ENCODE results near the gene VPS36. TPM values are rescaled to one million over a fixed set of nuclear protein-coding genes. Genes with fewer than 3 reads are reported as not detected.

Gene VPS36
- total RNA-seq, 1 experiment from 2014 or later: 34.8 TPM

GRCh38 chr13:52393572-52394357 lies 56.7 kb downstream of the VPS36 start:
- Histone ChIP-seq H3K9me2 (ENCODE audit: insufficient read depth) (no peaks in the 10 kb centered on the region), H3K4me1 (ENCODE audit: control insufficient read depth in 1 of 2, insufficient read depth in 2 of 2, low read length in 2 of 2) (no peaks in the 10 kb centered on the region), H3K27me3 (ENCODE audit: insufficient read depth, low read length) (no peaks in the 10 kb centered on the region), H3K4me2 (ENCODE audit: low read length) (no peak overlapping the region), H4K20me1 (ENCODE audit: insufficient read depth) (no peaks in the 10 kb centered on the region), H3K9me3 (ENCODE audit: control insufficient read depth in 1 of 2, insufficient read depth in 1 of 2, low read depth in 1 of 2, low read length in 2 of 2) (no peaks in the 10 kb centered on the region), H3K9ac (ENCODE audit: low read length) (no peak overlapping the region), H3K27ac (ENCODE audit: low read depth, low read length) (no peak overlapping the region), H2AFZ (ENCODE audit: low read depth, low read length, poor library complexity, severe bottlenecking) (no peak overlapping the region), H3K4me3 (replicated peaks in 1 of 2; ENCODE audit: low read depth in 1 of 2, low read length in 2 of 2) (no peak overlapping the region), H3K79me2 (ENCODE audit: insufficient read depth, low read length) (no peaks in the 10 kb centered on the region), H3K36me3 (ENCODE audit: control insufficient read depth in 1 of 2, insufficient read depth in 2 of 2, low read length in 2 of 2) (no peaks in the 10 kb centered on the region)
- DNase-seq (ENCODE audit: low read depth, low spot score) (no peak), ATAC-seq (no peak)
- POLR2A ChIA-PET: interaction anchor here (1.6 kb wide), 1 partner anchor 44 kb away, joined by 5 read pairs; no protein-coding TSS in a partner anchor
- CTCF ChIA-PET: no interaction called here
- TF ChIP-seq FOSL1 (IDR thresholded peaks at IDR 0.05; ENCODE audit: low read depth) (no peak), JUND (IDR thresholded peaks at IDR 0.05) (no peak), RAD21 (IDR thresholded peaks at IDR 0.05; ENCODE audit: low read depth) (no peak), CBX3 (IDR thresholded peaks at IDR 0.05; ENCODE audit: low read depth) (no peak), SP1 (IDR thresholded peaks at IDR 0.05; ENCODE audit: low read depth) (no peak), EGR1 (IDR thresholded peaks at IDR 0.05; ENCODE audit: low read depth) (no peak), CEBPB (IDR thresholded peaks at IDR 0.05; ENCODE audit: low read depth) (no peak), SIN3A (IDR thresholded peaks at IDR 0.05; ENCODE audit: low read depth) (no peak), POLR2A (IDR thresholded peaks at IDR 0.05; ENCODE audit: borderline replicate concordance, extremely low read depth, insufficient read depth, insufficient read length) (no peak), SRF (IDR thresholded peaks at IDR 0.05; ENCODE audit: low read depth) (no peak), TCF7L2 (IDR thresholded peaks at IDR 0.05; ENCODE audit: borderline replicate concordance, extremely low read depth, insufficient read depth, insufficient read length) (no peak), ZNF274 (IDR thresholded peaks at IDR 0.05; ENCODE audit: low read depth, low read length) (no peak), POLR2AphosphoS5 (IDR thresholded peaks at IDR 0.05; ENCODE audit: low read depth, low read length) (no peak), EZH2phosphoT487 (IDR thresholded peaks at IDR 0.05; ENCODE audit: borderline replicate concordance) (no peak)
- TF ChIP-seq, protein P1, sequence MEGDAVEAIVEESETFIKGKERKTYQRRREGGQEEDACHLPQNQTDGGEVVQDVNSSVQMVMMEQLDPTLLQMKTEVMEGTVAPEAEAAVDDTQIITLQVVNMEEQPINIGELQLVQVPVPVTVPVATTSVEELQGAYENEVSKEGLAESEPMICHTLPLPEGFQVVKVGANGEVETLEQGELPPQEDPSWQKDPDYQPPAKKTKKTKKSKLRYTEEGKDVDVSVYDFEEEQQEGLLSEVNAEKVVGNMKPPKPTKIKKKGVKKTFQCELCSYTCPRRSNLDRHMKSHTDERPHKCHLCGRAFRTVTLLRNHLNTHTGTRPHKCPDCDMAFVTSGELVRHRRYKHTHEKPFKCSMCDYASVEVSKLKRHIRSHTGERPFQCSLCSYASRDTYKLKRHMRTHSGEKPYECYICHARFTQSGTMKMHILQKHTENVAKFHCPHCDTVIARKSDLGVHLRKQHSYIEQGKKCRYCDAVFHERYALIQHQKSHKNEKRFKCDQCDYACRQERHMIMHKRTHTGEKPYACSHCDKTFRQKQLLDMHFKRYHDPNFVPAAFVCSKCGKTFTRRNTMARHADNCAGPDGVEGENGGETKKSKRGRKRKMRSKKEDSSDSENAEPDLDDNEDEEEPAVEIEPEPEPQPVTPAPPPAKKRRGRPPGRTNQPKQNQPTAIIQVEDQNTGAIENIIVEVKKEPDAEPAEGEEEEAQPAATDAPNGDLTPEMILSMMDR (IDR thresholded peaks at IDR 0.05 in 2 of 3, conservative IDR thresholded peaks at IDR 0.05 in 1 of 3; ENCODE audit: borderline replicate concordance in 1 of 3, insufficient read depth in 1 of 3, low read depth in 2 of 3, low read length in 2 of 3): no peak
- TF ChIP-seq, protein P2, sequence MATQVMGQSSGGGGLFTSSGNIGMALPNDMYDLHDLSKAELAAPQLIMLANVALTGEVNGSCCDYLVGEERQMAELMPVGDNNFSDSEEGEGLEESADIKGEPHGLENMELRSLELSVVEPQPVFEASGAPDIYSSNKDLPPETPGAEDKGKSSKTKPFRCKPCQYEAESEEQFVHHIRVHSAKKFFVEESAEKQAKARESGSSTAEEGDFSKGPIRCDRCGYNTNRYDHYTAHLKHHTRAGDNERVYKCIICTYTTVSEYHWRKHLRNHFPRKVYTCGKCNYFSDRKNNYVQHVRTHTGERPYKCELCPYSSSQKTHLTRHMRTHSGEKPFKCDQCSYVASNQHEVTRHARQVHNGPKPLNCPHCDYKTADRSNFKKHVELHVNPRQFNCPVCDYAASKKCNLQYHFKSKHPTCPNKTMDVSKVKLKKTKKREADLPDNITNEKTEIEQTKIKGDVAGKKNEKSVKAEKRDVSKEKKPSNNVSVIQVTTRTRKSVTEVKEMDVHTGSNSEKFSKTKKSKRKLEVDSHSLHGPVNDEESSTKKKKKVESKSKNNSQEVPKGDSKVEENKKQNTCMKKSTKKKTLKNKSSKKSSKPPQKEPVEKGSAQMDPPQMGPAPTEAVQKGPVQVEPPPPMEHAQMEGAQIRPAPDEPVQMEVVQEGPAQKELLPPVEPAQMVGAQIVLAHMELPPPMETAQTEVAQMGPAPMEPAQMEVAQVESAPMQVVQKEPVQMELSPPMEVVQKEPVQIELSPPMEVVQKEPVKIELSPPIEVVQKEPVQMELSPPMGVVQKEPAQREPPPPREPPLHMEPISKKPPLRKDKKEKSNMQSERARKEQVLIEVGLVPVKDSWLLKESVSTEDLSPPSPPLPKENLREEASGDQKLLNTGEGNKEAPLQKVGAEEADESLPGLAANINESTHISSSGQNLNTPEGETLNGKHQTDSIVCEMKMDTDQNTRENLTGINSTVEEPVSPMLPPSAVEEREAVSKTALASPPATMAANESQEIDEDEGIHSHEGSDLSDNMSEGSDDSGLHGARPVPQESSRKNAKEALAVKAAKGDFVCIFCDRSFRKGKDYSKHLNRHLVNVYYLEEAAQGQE (IDR thresholded peaks at IDR 0.05; ENCODE audit: low read depth): no peak
- intact Hi-C loops (cut with micrococcal nuclease): no loop called here
- RAD21 ChIA-PET (ENCODE audit: low non-redundant PET in 1 of 2, low total read pairs in 2 of 2, uncharacterized antibody in 2 of 2, unreplicated experiment in 2 of 2): no interaction called here
- BruUV-seq (replicated peaks): no TSS peak

Data from HCT116 (cell line).